Measurements from ENCODE around the gene BTBD2.
A peak's percentile ranks its signal among the peaks of the same experiment; 100 is the strongest.

BTBD2 gene

GRCh38 chr19:1942934-1943555 is 72.5 kb downstream of the BTBD2 start:
- DNase-seq (ENCODE audit: extremely low read depth, insufficient read length): peak; percentile 36
- no peak for TF ChIP-seq CTCF (IDR thresholded peaks at IDR 0.05; ENCODE audit: insufficient read depth, low read length, poor library complexity, severe bottlenecking)

GRCh38 chr19:1942078-1942933 is 73.2 kb downstream of the BTBD2 start:
- no peak for TF ChIP-seq CTCF (IDR thresholded peaks at IDR 0.05; ENCODE audit: insufficient read depth, low read length, poor library complexity, severe bottlenecking)
- peak; percentile 83 for DNase-seq (ENCODE audit: extremely low read depth, insufficient read length)
- H3K4me3 ChIP-seq (replicated peaks; ENCODE audit: low read depth, low read length): peak overlapping the region; percentile 83
- H3K36me3 ChIP-seq (ENCODE audit: control insufficient read depth, insufficient read depth, low read length): no peaks in the 10 kb centered on the region
- H3K27me3 ChIP-seq (replicated peaks; ENCODE audit: control insufficient read depth, insufficient read depth, low read length): no peaks in the 10 kb centered on the region

More at GRCh38 chr19:1942934-1943555, 72.5 kb downstream of the BTBD2 start:
- no peaks in the 10 kb centered on the region for H3K36me3 ChIP-seq (ENCODE audit: control insufficient read depth, insufficient read depth, low read length)
- H3K4me3 ChIP-seq (replicated peaks; ENCODE audit: low read depth, low read length): peak overlapping the region; percentile 83
- H3K27me3 ChIP-seq (replicated peaks; ENCODE audit: control insufficient read depth, insufficient read depth, low read length): no peaks in the 10 kb centered on the region

GRCh38 chr19:1941146-1942077 is 74.1 kb downstream of the BTBD2 start, which contains the start of gene CSNK1G2:
Gene CSNK1G2 (plus strand): TSS chr19:1941172. CDS start chr19:1969773, 28,601 bp downstream.
- H3K36me3 ChIP-seq (ENCODE audit: control insufficient read depth, insufficient read depth, low read length): no peaks in the 10 kb centered on the region
- H3K4me3 ChIP-seq (replicated peaks; ENCODE audit: low read depth, low read length): peak within 1 kb of the TSS; percentile 83
- no peak for TF ChIP-seq CTCF (IDR thresholded peaks at IDR 0.05; ENCODE audit: insufficient read depth, low read length, poor library complexity, severe bottlenecking)
- DNase-seq (ENCODE audit: extremely low read depth, insufficient read length): no peak
- no peaks in the 10 kb centered on the region for H3K27me3 ChIP-seq (replicated peaks; ENCODE audit: control insufficient read depth, insufficient read depth, low read length)

GRCh38 chr19:1938071-1938470 is 77.4 kb downstream of the BTBD2 start:
- DNase-seq (ENCODE audit: extremely low read depth, insufficient read length): no peak
- TF ChIP-seq CTCF (IDR thresholded peaks at IDR 0.05; ENCODE audit: insufficient read depth, low read length, poor library complexity, severe bottlenecking): no peak
- Histone ChIP-seq H3K36me3 (ENCODE audit: control insufficient read depth, insufficient read depth, low read length) (no peaks in the 10 kb centered on the region), H3K4me3 (replicated peaks; ENCODE audit: low read depth, low read length) (no peak overlapping the region), H3K27me3 (replicated peaks; ENCODE audit: control insufficient read depth, insufficient read depth, low read length) (no peaks in the 10 kb centered on the region)

- Histone ChIP-seq H3K36me3 (ENCODE audit: control insufficient read depth, insufficient read depth, low read length) (no peaks in the 10 kb centered on the region), H3K27me3 (replicated peaks; ENCODE audit: control insufficient read depth, insufficient read depth, low read length) (no peaks in the 10 kb centered on the region), H3K4me3 (replicated peaks; ENCODE audit: low read depth, low read length) (no peak overlapping the region)
- TF ChIP-seq CTCF (IDR thresholded peaks at IDR 0.05; ENCODE audit: insufficient read depth, low read length, poor library complexity, severe bottlenecking): no peak
- no peak for DNase-seq (ENCODE audit: extremely low read depth, insufficient read length)
Measured at GRCh38 chr19:1936916-1937610, 78.5 kb downstream of the BTBD2 start.

Data from GM06990 (cell line).